GM12864 (cell line): Measurements from ENCODE around the gene ATG4B.

ENCODE experiments used
- DNase-seq: peaks from one replicate; pipeline ENCODE4 v3.0.0-alpha.2; 2011; ENCODE audit warnings: low read depth
- H3K4me3 ChIP-seq: 2 replicates; pipeline ENCODE4 v1.5.1; 2011; ENCODE audit warnings: mild to moderate bottlenecking, low read depth, low read length, control low read depth
- TF ChIP-seq, protein P1 (sequence below): IDR thresholded peaks from 2 replicates; pipeline ENCODE4 v1.5.1; 2011; ENCODE audit warnings: low read depth, mild to moderate bottlenecking, moderate library complexity, low read length, control low read depth, inconsistent platforms; ENCODE audit errors: missing control alignments

The ATG4B gene

DNA sequence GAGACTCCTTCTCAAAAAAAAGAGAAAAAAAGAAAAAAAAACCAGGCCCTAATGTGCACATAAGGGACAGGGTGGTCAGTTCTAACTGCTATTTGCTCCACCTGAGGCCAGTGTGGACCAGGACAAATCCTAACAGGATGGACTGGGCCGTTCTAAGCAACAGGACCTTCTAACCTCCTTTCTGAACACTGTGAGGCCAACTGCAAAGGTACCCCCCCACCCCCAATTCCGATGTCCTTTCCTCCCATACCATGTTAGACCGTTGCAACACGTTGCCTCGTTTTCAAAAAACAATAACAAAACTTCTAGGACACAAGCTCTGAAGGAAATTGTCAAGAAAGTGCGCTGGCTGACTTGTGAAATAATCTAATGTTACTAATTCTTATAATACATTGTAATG lies 1.7 kb upstream of the ATG4B start:
- no peak for DNase-seq
- peak overlapping the region; percentile 87 for H3K4me3 ChIP-seq
- TF ChIP-seq, protein P1, sequence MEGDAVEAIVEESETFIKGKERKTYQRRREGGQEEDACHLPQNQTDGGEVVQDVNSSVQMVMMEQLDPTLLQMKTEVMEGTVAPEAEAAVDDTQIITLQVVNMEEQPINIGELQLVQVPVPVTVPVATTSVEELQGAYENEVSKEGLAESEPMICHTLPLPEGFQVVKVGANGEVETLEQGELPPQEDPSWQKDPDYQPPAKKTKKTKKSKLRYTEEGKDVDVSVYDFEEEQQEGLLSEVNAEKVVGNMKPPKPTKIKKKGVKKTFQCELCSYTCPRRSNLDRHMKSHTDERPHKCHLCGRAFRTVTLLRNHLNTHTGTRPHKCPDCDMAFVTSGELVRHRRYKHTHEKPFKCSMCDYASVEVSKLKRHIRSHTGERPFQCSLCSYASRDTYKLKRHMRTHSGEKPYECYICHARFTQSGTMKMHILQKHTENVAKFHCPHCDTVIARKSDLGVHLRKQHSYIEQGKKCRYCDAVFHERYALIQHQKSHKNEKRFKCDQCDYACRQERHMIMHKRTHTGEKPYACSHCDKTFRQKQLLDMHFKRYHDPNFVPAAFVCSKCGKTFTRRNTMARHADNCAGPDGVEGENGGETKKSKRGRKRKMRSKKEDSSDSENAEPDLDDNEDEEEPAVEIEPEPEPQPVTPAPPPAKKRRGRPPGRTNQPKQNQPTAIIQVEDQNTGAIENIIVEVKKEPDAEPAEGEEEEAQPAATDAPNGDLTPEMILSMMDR: no peak

DNA sequence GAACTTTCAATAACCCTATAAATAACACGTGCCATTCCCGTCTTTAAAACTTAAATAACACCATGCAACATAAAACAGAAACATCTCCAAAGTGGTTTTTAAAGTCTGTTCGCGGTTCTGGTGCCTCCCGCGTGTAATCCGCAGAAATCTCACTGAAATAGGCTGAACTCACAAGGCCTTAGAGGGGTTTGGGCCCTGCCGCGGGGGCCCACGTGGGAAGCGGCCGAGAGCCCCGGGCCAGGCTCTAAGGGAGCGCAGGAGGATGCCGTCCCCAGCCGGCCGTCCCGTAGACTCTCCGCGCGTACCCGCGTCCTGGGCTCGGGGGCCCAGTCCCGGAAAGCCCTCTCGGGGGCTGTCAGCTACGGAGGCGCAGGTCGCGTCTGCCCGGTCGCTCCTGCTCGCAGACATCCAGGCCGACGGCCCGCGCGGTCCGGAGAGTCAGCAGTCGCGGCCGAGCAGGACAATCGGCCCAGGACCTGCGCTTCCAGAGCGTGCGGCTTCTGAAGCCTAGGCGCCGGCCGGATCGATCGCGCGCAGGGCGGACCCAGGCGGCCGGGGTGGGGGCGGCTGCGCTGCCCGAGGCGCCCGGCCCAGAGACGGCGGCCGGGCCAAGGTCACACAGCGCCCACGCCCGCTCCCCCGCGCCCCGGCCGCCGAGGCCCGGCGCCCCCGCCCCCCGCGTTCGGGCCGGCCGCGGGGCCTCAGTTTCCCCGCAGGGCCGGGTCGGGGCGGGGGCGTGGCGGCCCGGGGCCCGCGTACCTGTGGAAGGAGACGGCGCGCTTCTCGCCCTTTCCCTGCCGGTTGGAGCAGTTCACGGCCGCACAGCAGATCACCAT lies 1.1 kb upstream of the ATG4B start:
- peak overlapping the region; percentile 87 for H3K4me3 ChIP-seq
- DNase-seq: no peak
- TF ChIP-seq, protein P1: no peak

DNA sequence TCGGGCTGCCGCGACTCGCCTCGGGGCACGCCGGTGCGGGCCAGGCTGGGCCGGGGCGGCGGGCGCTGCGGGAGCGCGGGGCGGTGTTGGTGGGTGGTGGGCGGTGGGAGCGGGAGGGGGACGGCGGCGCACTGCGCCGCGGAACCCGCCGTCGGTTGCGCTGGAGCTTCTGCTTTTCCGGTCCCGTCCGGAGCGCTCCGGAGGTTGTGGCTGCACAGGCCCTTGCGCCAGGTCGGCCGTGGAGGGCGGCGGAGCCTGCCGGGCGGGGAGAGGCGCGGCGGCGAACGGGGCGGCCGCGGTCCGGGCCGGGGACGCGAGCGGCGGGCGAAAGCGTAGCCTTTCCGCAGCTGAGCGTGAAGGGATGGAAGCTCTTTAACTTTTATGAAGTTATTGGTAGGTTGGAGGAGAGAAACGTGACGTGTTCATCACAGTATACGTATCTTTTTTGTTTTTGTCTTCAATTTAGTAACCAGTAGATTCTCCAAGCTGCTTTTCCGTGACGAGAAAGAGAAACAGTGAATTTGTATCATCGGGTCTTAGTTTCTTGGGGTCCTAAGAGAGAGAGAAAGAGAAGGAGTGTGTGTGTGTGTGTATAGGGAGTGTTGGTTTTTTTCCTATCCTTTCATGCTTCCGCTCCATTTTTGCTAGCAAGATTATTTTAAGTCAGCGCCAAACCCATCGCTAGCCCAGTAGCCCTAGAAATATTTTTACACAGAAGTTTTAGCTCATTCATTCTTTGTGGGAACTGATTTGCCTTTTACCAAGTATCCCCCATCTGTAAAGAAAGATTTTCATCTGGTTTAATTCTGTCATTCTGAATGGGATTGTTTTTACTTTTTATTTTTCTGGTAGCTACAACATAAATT lies 535 bp downstream of the ATG4B start:
- DNase-seq: no peak
- TF ChIP-seq, protein P1: no peak
- H3K4me3 ChIP-seq: peak overlapping the region; percentile 87

DNA sequence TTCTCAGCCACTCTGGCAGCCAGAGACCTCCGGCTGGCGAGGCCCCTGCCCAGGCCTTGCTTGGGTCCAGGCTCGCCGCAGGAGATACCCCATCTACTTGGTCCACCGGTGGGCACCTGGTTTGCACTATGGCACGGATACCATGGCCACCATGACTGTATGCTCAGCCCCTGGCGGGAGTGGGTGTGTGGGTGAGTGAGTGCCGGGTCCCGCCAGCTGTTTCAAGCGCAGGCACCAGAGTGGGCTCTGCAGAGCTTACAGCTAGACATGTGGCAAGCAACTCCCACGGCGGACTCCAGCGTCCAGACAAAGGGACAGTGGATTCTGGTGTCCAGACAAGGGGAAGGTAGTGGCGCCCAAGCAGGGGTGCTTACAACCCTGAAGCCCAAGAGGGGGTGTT lies 1.4 kb downstream of the ATG4B start:
- TF ChIP-seq, protein P1: no peak
- no peak overlapping the region; the same call in 1 of the 2 replicates for H3K4me3 ChIP-seq

DNA sequence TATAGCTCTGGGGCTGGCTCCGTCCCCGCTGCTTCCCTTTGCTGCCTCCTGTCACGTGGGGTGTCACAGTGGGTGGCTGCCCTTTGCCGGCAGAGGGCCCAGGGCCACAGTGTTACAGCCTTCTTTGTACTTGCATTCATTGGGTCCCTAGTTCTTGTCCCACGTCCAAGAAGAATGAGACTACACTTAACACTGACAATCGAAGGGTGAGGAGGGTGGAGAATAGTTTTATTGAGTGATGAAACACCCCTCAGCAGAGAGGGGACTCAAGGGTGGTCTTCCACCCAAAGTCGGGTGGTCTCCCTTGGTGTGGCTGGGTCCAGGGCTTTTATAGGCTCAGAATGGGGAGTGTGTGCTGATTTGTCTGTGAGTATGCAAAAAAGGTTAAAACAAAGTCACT lies 1.9 kb downstream of the ATG4B start:
- TF ChIP-seq, protein P1: no peak
- H3K4me3 ChIP-seq: no peak overlapping the region
- no peak for DNase-seq

More for the DNA sequence above, 1.4 kb downstream of the ATG4B start:
- DNase-seq: no peak

DNA sequence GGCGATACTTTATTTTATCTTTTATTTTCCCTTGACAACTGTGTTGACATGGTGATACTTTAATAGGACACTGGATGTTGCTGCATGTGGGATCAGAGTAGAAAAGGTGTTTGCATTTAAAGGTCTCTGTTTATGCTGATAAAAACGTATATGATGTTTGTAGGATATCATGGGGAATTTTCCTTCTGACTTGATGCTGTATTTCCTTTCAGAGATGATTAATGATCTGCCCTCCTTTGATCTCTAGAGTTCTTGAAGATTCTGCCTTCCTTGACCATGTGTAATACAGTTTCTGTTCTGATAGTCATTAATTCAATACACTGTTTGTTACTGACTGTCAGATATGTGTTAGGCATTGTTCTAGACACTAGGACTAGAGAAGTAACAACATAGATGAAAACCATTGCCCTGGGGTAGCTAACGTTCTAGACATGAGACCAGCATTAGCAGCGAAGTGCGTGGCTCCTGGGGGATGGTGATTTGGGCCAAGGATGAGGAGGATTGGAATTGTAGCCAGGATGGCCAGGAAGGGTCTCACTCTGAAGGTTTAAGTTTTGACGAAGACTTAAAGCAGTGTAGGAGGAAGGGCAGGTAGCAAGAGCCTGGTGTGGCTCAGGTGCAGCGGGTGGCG lies 2.8 kb downstream of the ATG4B start:
- H3K4me3 ChIP-seq: no peak overlapping the region
- no peak for DNase-seq
- TF ChIP-seq, protein P1: no peak
